Osteocyte (in vitro differentiated cells): ENCODE data around the gene FRMPD2. TPM values are rescaled to one million over a fixed set of nuclear protein-coding genes. Genes with fewer than 3 reads are reported as not detected.
"Not testable (repeated sequence)": the region's sequence is repeated elsewhere in the genome, so short reads cannot be mapped to it uniquely, and the experiment has no call there.

Source experiments
- DNase-seq: peaks from one replicate; pipeline ENCODE4 v3.0.0; 2021; ENCODE audit warnings: mixed read lengths; ENCODE audit not compliant: unreplicated experiment; ENCODE audit errors: extremely low spot score
- H3K27ac Mint-ChIP-seq: one replicate; pipeline ENCODE4 v1.8.0; 2021; ENCODE audit warnings: mild to moderate bottlenecking, mixed read lengths; ENCODE audit not compliant: unreplicated experiment
- H3K27me3 Mint-ChIP-seq: one replicate; pipeline ENCODE4 v1.8.0; 2021; ENCODE audit warnings: mixed read lengths; ENCODE audit not compliant: unreplicated experiment
- H3K36me3 Mint-ChIP-seq: one replicate; pipeline ENCODE4 v1.8.0; 2021; ENCODE audit warnings: mixed read lengths; ENCODE audit not compliant: unreplicated experiment
- H3K4me1 Mint-ChIP-seq: one replicate; pipeline ENCODE4 v1.8.0; 2021; ENCODE audit warnings: mixed read lengths; ENCODE audit not compliant: unreplicated experiment
- H3K4me3 Mint-ChIP-seq: one replicate; pipeline ENCODE4 v1.8.0; 2021; ENCODE audit warnings: mild to moderate bottlenecking, moderate library complexity, mixed read lengths; ENCODE audit not compliant: unreplicated experiment
- H3K9me3 Mint-ChIP-seq: one replicate; pipeline ENCODE4 v1.8.0; 2021; ENCODE audit warnings: mixed read lengths; ENCODE audit not compliant: unreplicated experiment
- CTCF ChIP-seq: fragments of 200-600 bp; sonication (generic); IDR thresholded peaks from 2 replicates; pipeline ENCODE4 v1.5.0; 2021; ENCODE audit warnings: antibody characterized with exemption, mild to moderate bottlenecking, moderate library complexity
- total RNA-seq: library from RNA; stranded (reverse); gene quantifications from 2 replicates; pipeline ENCODE4 v1.2.1, GENCODE V29; 2021

Gene FRMPD2
- total RNA-seq, 1 donor from 2014 or later, result not detected

GRCh38 chr10:48184224-48184623 is 90.3 kb downstream of the FRMPD2 start:
- Mint-ChIP-seq H3K9me3 (no peaks in the 10 kb centered on the region), H3K4me1 (no peaks in the 10 kb centered on the region), H3K4me3 (no peak overlapping the region), H3K36me3 (no peaks in the 10 kb centered on the region), H3K27me3 (peaks cover 27% of the 10 kb centered on the region), H3K27ac (no peak overlapping the region)
- TF ChIP-seq CTCF, result no peak
- no peak for DNase-seq

GRCh38 chr10:48172715-48173114 is 101.8 kb downstream of the FRMPD2 start:
- not testable (repeated sequence) for H3K36me3 Mint-ChIP-seq, DNase-seq, H3K27me3 Mint-ChIP-seq, H3K4me1 Mint-ChIP-seq, H3K4me3 Mint-ChIP-seq, H3K9me3 Mint-ChIP-seq, H3K27ac Mint-ChIP-seq

GRCh38 chr10:48160670-48161069 is 113.8 kb downstream of the FRMPD2 start:
- not testable (repeated sequence) for H3K4me3 Mint-ChIP-seq, DNase-seq, H3K36me3 Mint-ChIP-seq, H3K27me3 Mint-ChIP-seq, H3K9me3 Mint-ChIP-seq, H3K4me1 Mint-ChIP-seq, H3K27ac Mint-ChIP-seq

GRCh38 chr10:48160163-48160562 is 114.3 kb downstream of the FRMPD2 start:
- H3K27me3 Mint-ChIP-seq, H3K9me3 Mint-ChIP-seq, H3K27ac Mint-ChIP-seq, H3K4me3 Mint-ChIP-seq, H3K4me1 Mint-ChIP-seq, DNase-seq, H3K36me3 Mint-ChIP-seq: not testable (repeated sequence)

- H3K27ac Mint-ChIP-seq, H3K4me1 Mint-ChIP-seq, DNase-seq, H3K36me3 Mint-ChIP-seq, H3K9me3 Mint-ChIP-seq, H3K27me3 Mint-ChIP-seq, H3K4me3 Mint-ChIP-seq: not testable (repeated sequence)
Observed at GRCh38 chr10:48154211-48155140, 120.0 kb downstream of the FRMPD2 start.

GRCh38 chr10:48147643-48148042 is 126.9 kb downstream of the FRMPD2 start:
- not testable (repeated sequence) for H3K27me3 Mint-ChIP-seq, DNase-seq, H3K36me3 Mint-ChIP-seq, H3K27ac Mint-ChIP-seq, H3K4me1 Mint-ChIP-seq, H3K4me3 Mint-ChIP-seq, H3K9me3 Mint-ChIP-seq

GRCh38 chr10:48143721-48144642 is 130.5 kb downstream of the FRMPD2 start:
- H3K4me3 Mint-ChIP-seq, H3K27me3 Mint-ChIP-seq, H3K9me3 Mint-ChIP-seq, H3K27ac Mint-ChIP-seq, H3K4me1 Mint-ChIP-seq, DNase-seq, H3K36me3 Mint-ChIP-seq: not testable (repeated sequence)

GRCh38 chr10:48140949-48141348 is 133.5 kb downstream of the FRMPD2 start:
- not testable (repeated sequence) for H3K36me3 Mint-ChIP-seq, H3K4me1 Mint-ChIP-seq, H3K9me3 Mint-ChIP-seq, DNase-seq, H3K27me3 Mint-ChIP-seq, H3K27ac Mint-ChIP-seq, H3K4me3 Mint-ChIP-seq

GRCh38 chr10:48139953-48140850 is 134.3 kb downstream of the FRMPD2 start:
- H3K9me3 Mint-ChIP-seq, H3K36me3 Mint-ChIP-seq, DNase-seq, H3K27ac Mint-ChIP-seq, H3K4me3 Mint-ChIP-seq, H3K4me1 Mint-ChIP-seq, H3K27me3 Mint-ChIP-seq: not testable (repeated sequence)

- H3K4me3 Mint-ChIP-seq, H3K27ac Mint-ChIP-seq, H3K4me1 Mint-ChIP-seq, DNase-seq, H3K36me3 Mint-ChIP-seq, H3K9me3 Mint-ChIP-seq, H3K27me3 Mint-ChIP-seq: not testable (repeated sequence)
Observed at GRCh38 chr10:48128954-48129353, 145.5 kb downstream of the FRMPD2 start.
